ENCODE results near the gene DNAI4.
"Not testable (repeated sequence)": the region's sequence is repeated elsewhere in the genome, so short reads cannot be mapped to it uniquely, and the experiment has no call there.

Gene DNAI4

GRCh38 chr1:66919063-66919462, 5.6 kb downstream of the DNAI4 start:
- no peak for DNase-seq (ENCODE audit: low read depth)
- no peak overlapping the region for H3K4me3 ChIP-seq (ENCODE audit: low read depth, low read length)
- no peak for TF ChIP-seq CTCF (IDR thresholded peaks at IDR 0.05; ENCODE audit: control insufficient read depth, extremely low read depth, insufficient read depth)

- H3K4me3 ChIP-seq (ENCODE audit: low read depth, low read length), result no peak overlapping the region
- DNase-seq (ENCODE audit: low read depth), result no peak
- no peak for TF ChIP-seq CTCF (IDR thresholded peaks at IDR 0.05; ENCODE audit: control insufficient read depth, extremely low read depth, insufficient read depth)
Measured at GRCh38 chr1:66917476-66917875, 7.2 kb downstream of the DNAI4 start.

- TF ChIP-seq CTCF (IDR thresholded peaks at IDR 0.05; ENCODE audit: control insufficient read depth, extremely low read depth, insufficient read depth), result no peak
- H3K4me3 ChIP-seq (ENCODE audit: low read depth, low read length), result no peak overlapping the region
- no peak for DNase-seq (ENCODE audit: low read depth)
Measured at GRCh38 chr1:66916320-66916719, 8.3 kb downstream of the DNAI4 start.

- not testable (repeated sequence) for DNase-seq (ENCODE audit: low read depth); H3K4me3 ChIP-seq (ENCODE audit: low read depth, low read length)
Measured at GRCh38 chr1:66915203-66915602, 9.5 kb downstream of the DNAI4 start.

- H3K4me3 ChIP-seq (ENCODE audit: low read depth, low read length), result no peak overlapping the region
- no peak for TF ChIP-seq CTCF (IDR thresholded peaks at IDR 0.05; ENCODE audit: control insufficient read depth, extremely low read depth, insufficient read depth)
- DNase-seq (ENCODE audit: low read depth), result no peak
Measured at GRCh38 chr1:66893712-66894111, 30.9 kb downstream of the DNAI4 start.

GRCh38 chr1:66890621-66891020, 34.0 kb downstream of the DNAI4 start:
- H3K4me3 ChIP-seq (ENCODE audit: low read depth, low read length), result no peak overlapping the region
- TF ChIP-seq CTCF (IDR thresholded peaks at IDR 0.05; ENCODE audit: control insufficient read depth, extremely low read depth, insufficient read depth), result no peak
- no peak for DNase-seq (ENCODE audit: low read depth)

GRCh38 chr1:66889030-66889429, 35.6 kb downstream of the DNAI4 start:
- no peak overlapping the region for H3K4me3 ChIP-seq (ENCODE audit: low read depth, low read length)
- no peak for TF ChIP-seq CTCF (IDR thresholded peaks at IDR 0.05; ENCODE audit: control insufficient read depth, extremely low read depth, insufficient read depth)
- no peak for DNase-seq (ENCODE audit: low read depth)

- no peak overlapping the region for H3K4me3 ChIP-seq (ENCODE audit: low read depth, low read length)
- DNase-seq (ENCODE audit: low read depth), result no peak
- no peak for TF ChIP-seq CTCF (IDR thresholded peaks at IDR 0.05; ENCODE audit: control insufficient read depth, extremely low read depth, insufficient read depth)
Measured at GRCh38 chr1:66876664-66877063, 48.0 kb downstream of the DNAI4 start.
